GM18951 (cell line): ENCODE measurements around the gene KCTD8.
"Not testable (repeated sequence)": the region's sequence is repeated elsewhere in the genome, so short reads cannot be mapped to it uniquely, and the experiment has no call there.

Experiments used
- POLR2A ChIP-seq: IDR thresholded peaks from 4 replicates; pipeline ENCODE4 v1.6.1; 2011; ENCODE audit warnings: mild to moderate bottlenecking; ENCODE audit not compliant: insufficient read length, insufficient read depth; ENCODE audit errors: extremely low read depth
- in situ Hi-C: fragments of 300-500 bp; cut with MboI; formaldehyde crosslinking; loops from one replicate; pipeline ENCODE4 v1.12.0; 2022; ENCODE audit warnings: low sequenced_read_pairs, mixed read lengths, inconsistent platforms; ENCODE audit not compliant: unreplicated experiment

The KCTD8 gene

DNA sequence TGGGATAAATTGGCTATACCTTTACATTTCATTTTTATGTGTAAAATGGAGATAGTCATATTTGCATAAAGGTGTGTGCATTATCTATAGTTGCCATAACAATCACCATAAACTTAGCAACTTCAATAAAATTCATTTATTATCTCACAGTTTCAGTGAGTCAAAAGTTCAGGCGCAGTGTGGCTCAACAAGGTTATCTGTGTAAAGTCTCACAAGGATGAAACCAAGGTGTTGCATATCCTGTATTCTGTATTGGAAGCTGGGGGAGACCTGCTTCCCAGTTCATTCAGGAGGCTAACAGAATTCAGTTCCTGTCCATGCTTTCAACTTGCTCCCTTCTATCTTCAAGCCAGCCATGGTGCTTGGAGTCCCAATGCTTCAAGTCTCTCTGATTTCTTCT lies 169.5 kb downstream of the KCTD8 start:
- in situ Hi-C loops, result no loop called here
- TF ChIP-seq POLR2A, result no peak

DNA sequence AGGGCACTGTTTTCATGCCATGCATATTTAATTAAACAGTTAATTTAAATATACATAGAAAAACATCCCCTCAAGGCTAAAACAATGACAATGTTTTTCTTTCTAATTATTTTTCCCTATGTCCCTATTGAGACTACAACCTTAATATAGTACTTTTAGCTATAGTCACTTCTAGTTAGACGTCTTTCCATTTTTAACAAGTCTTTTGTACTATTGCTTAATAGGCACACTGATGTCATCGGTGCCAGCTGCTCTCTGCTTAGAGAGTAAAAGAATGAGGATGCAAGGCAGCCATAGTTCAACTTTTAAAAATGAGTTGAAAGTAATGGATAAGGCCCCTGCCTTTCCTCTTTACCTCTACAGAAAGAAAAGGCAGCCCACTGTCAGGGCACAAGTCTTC lies 191.1 kb downstream of the KCTD8 start:
- TF ChIP-seq POLR2A, result no peak
- in situ Hi-C loops, result no loop called here

DNA sequence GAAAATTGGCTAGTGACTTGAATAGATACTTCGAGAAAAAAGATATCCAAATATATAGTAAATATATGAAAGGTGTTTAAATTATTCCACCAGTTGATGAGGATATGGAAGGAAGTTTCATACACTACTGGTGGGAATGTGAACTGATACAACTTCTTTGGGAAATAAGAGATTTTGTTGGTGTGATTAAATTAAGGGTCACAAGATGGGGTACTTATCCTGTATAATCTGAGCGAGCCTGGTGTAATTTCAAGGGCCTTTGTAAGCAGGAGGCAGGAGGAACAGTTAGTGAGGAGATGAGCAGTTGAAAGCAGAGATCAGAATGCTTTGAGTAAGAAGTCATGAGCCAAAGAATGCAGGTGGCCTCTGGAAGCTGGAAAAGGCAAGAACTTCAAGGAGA lies 192.2 kb downstream of the KCTD8 start:
- TF ChIP-seq POLR2A, result no peak
- in situ Hi-C loops, result no loop called here

DNA sequence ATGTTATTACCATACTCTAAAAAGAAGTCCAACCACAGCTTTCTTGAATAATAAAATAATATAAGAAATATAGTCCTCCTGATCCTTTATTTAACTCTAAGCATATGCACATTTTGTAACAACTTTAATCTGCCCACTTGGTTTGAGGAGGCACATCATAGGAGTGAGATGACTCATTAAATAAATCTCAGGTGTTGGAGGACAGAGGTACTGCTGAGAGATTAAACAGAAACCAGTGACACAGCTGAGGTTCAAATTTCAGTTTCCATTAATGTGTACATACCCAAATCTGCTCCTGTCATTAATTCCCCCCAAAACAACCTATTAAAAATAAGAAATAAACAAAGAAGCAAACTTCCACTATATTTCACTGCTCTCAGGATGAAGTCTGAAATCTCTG lies 211.0 kb downstream of the KCTD8 start:
- in situ Hi-C loops, result no loop called here
- TF ChIP-seq POLR2A, result no peak

DNA sequence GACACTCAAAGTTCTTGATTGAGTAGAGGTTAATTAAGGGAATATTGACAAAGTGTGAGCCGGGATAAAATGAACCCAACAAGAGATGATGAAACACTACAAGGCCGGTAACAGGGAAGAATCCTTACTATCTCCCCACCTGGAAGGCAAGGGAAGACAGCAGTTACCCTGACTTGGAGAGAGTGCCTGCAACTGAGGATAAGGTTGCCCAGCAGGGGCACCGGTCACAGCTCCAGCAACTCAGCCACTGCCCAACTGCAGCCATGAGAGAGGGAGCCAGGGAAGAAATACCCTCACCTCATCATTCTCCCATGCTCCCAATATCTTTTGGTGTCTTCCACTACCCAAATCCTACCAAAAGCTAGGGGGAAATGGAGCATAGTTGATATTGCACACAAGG lies 212.7 kb downstream of the KCTD8 start:
- in situ Hi-C loops, result no loop called here
- TF ChIP-seq POLR2A, result no peak

DNA sequence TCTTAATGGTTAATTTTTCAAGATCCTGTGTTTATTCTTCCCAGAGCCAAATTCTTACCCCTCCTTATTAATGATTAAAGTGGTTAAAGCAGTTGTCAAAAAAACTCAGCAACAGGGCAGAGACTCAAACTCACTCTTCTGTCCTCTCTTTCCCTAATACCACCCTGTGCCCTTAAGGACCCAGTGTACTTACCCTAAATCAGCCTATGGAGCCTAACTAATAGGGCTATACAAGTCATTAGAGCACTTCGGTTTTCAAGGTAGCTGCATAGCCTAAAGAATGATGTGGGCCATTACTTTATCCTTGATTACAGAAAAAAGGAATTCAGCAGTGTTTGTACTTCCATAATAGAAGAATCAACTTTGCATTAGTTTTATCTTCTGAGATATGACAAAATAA lies 216.3 kb downstream of the KCTD8 start:
- in situ Hi-C loops, result no loop called here

DNA sequence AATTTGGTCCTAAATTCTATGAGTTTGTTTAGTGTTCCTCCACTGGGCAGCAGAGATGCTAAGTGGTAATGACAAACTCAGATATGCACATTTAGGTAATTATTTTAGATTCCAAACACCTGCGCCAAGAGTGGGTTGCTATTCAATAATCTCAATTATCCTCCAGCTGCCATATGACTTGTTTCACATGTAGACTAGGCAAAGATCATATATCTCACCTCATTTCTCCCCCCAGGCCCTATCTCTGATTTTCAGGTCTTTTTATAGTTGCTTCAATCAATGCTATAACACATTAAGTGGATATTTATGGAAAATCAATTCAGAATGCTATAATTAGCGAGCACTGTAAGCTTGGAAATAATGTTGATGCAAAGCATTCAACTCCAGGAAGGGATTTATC lies 217.6 kb downstream of the KCTD8 start:
- in situ Hi-C loops, result no loop called here
- TF ChIP-seq POLR2A, result no peak

More for the DNA sequence above, 216.3 kb downstream of the KCTD8 start:
- no peak for TF ChIP-seq POLR2A

DNA sequence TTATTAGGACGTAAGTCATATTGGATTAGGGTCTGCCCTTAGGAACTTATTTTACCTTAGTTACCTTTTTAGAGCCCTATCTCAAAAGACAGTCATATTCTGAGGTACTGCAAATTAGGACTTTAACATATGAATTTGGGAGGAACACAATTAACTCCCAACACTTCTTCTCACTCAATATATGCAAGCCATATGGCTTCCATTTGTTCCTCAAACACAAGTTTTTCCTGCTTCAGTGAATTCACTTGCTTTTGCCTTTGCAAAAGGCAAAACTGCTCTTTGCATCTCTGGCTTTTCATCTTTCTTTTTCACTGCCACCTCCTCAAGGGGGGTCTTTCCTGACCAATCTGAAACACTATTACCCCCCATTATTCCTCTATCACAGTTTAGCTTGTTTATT lies 220.3 kb downstream of the KCTD8 start:
- TF ChIP-seq POLR2A, result no peak
- in situ Hi-C loops, result no loop called here

DNA sequence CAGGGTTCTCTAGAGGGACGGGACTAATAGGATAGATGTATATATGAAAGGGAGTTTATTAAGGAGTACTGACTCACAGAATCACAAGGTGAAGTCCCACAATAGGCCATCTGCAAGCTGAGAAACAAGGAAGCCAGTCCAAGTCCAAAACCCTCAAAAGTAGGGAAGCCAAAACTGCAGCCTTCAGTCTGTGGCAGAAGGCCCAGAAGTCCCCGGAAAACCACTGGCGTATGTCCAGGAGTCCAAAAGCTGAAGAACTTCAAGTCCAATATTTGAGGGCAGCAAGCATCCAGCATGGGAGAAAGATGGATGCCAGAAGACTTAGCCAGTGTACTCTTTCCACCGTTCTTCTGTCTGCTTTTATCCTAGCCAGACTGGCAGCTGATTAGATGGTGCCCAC lies 227.2 kb downstream of the KCTD8 start:
- no peak for TF ChIP-seq POLR2A
- in situ Hi-C loops, result no loop called here

DNA sequence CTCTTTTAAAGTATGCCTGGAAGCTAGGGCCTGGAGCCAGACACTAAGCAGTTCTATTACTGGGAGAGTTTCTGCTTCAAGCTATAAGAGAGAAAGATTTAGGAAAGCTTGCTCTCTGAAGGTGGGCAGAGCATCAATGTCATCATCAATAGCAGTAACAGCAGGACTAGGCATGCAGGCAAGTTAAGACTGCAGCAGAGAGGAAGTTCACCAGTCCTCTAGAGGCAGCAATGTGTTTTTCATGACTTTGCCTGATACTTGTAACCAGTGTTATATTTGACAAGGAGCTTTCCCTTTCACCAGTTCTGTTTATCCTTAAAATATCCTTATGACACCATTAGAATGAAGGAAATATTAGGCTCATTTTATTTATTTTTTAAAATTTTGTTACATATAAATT lies 237.9 kb downstream of the KCTD8 start:
- in situ Hi-C loops, result no loop called here

DNA sequence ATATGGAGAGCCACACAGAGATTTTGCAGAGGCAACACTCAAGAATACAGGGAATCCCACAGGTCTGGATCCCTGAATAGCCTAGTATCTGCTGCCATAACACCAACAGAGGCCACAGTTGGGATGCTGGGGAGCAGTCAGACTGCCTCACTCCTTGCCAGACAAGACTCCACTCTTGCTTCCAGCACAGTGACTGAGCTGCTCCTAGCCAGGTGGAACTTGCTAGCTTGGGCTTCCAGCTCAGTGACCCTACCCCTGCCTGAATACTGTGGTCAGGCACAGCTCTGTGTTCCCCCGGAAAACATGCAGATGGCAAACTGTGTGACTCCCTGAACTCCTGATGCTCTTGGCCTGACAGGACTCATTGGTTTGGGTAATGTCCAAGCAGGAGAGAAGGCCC lies 251.8 kb downstream of the KCTD8 start:
- in situ Hi-C loops, result no loop called here
- TF ChIP-seq POLR2A, result no peak

More for the DNA sequence above, 237.9 kb downstream of the KCTD8 start:
- TF ChIP-seq POLR2A, result no peak

DNA sequence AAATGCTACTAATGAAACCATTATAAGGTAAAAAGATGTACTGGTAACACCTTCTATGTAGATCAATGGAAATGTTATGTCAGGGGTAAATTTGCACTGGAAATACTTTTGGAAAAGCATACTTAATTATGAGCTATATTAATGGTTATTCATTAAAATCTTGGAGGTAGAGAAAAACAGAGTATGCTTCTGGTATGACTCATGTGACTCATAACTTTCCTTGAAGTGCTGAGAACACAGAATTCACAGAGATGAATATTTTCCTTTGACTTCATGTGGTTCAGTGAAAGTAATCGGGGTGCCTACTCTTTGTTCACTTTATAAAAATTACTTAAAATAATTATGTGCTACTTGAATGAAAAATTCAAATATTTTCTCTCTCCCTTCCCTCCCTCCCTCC lies 254.2 kb downstream of the KCTD8 start:
- in situ Hi-C loops, result no loop called here
- TF ChIP-seq POLR2A, result no peak

DNA sequence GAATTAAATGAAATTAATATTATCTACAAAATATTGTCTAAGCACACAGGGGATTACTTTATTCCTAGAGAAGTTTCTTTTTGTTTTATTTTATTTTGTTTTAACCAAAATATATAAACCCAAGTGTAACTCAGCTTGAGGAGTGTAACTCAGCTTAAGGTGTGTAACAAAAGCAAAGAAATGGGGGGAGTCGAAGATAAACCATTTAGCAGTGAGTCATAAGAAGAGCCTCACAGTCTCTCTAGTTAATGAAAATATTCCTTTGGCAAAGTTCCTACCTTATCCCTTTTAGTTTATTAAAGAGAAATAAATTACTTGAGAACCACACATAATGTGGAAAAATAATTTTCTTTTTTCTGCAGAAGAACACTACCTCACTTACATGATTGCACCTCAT lies 261.8 kb downstream of the KCTD8 start:
- in situ Hi-C loops, result no loop called here
- no peak for TF ChIP-seq POLR2A

DNA sequence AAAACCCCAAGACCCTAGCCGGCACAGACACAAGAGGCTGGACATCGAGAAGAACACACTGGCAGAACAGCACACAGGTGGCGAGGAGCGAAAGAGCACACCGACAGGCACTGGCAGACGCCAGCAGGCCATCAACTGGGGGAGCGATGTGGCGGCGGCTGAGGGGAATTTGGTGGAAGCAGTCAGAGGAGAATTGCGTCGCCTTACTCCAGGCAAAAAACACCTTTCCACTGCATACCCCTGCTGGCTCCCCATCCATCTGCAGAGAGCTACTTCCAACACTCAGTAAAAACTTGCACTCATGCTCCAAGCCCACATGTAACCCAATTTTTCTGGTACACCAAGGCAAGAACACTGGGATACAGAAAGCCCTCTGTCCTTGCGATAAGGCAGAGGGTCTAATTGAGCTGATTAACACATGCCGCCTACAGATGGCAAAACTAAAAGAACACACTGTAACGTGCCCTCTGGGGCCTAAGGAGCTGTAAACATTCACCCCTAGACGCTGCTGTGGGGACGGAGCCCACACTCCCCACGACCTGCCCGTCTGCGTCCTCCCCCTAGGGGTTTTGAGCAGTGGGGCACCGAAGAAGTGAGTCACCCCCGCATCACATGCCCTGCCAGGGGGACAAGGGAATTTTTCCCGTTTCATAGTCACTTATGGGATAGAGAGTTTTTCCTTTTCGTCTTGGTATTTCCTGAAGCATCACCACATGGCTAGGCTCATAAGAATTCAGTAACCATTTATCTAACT lies 262.3 kb downstream of the KCTD8 start:
- no peak for TF ChIP-seq POLR2A

DNA sequence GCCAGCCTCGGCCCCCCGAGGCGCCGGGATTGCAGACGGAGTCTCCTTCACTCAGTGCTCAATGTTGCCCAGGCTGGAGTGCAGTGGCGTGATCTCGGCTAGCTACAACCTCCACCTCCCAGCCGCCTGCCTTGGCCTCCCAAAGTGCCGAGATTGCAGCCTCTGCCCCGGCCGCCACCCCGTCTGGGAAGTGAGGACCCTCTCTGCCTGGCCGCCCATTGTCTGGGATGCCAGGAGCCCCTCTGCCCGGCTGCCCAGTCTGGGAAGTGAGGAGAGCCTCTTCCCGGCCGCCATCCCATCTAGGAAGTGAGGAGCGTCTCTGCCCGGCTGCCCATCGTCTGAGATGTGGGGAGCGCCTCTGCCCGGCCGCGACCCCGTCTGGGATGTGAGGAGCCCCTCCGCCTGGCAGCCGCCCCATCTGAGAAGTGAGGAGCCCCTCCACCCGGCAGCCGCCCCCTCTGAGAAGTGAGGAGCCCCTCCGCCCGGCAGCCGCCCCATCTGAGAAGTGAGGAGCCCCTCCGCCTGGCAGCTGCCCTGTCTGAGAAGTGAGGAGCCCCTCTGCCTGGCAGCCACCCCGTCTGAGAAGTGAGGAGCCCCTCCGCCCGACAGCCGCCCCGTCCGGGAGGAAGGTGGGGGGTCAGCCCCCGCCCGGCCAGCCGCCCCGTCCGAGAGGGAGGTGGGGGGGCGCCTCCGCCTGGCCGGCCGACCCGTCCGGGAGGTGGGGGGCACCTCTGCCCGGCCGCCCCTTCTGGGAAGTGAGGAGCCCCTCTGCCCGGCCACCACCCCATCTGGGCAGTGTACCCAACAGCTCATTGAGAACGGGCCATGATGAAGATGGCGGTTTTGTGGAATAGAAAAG lies 266.9 kb downstream of the KCTD8 start:
- in situ Hi-C loops, result not testable (repeated sequence)

More for the DNA sequence above, 262.3 kb downstream of the KCTD8 start:
- in situ Hi-C loops, result no loop called here

DNA sequence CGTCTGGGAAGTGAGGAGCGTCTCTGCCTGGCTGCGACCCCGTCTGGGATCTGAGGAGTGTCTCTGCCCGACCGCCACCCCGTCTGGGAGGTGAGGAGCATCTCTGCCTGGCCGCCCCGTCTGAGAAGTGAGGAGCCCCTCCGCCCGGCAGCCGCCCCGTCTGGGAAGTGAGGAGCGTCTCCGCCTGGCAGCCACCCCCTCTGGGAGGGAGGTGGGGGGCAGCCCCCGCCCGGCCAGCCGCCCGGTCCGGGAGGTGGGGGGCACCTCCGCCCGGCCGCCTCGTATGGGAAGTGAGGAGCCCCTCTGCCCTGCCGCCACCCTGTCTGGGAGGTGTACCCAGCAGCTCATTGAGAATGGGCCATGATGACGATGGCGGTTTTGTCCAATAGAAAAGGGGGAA lies 280.8 kb downstream of the KCTD8 start:
- in situ Hi-C loops, result not testable (repeated sequence)
